ENCODE results near the gene CAMK2D. TPM values are rescaled to one million over a fixed set of nuclear protein-coding genes. Genes with fewer than 3 reads are reported as not detected.

CAMK2D gene
- polyA plus RNA-seq, 3 donors = 10.4 to 30.6 (median 19.6) TPM

DNA sequence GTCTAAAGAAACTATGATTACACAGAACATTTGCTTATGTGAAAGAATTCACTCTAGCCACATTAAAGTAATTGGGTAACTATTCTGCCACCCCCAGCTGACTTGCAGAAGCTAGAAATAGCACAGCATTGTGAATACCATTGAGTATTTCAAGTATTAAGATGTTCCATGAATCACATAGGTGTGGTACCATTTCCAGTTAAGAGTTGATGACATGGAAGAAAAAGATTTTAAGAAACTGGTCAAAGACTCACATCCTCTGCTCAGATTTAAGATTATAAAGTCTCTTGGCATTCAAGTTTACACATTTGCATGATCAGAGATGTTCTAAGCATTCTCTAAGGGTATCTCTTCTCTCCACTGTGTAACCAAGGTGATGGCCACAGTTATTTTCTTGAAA lies 287.5 kb downstream of the CAMK2D start:
- peaks cover 3 to 11% (median 11%) of the 10 kb centered on the region in 7 donors for H3K9me3 Mint-ChIP-seq
- H3K4me3 Mint-ChIP-seq = no peak overlapping the region
- no peaks in the 10 kb centered on the region for H3K4me1 Mint-ChIP-seq

DNA sequence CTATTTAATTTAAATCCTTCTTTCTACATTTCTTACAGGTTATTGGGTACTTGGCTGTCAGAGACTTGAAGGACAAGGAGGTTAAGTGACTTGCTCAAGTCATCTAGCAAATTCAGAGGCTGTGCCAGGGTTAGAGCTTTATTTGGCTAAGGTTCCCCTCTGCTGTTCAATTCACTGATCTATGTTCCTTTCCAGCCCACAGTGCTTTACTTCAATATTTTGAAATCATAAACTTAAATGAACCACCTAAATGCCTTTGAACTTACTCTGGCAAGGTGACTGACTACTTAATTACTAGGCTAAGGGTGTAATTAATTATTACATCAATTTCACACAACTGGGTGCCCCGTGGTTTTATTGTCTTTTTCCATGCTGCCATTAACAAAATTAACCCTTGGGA lies 288.7 kb downstream of the CAMK2D start:
- intact Hi-C loops (cut with micrococcal nuclease) = no loop called here
- Histone ChIP-seq H3K4me2 (replicated peaks; ENCODE audit: extremely low read depth, low read length, poor library complexity, severe bottlenecking) (no peak overlapping the region), H3K36me3 (replicated peaks in 1 of 2; ENCODE audit: control insufficient read depth in 1 of 2, insufficient read depth in 2 of 2, low read length in 2 of 2) (no peaks in the 10 kb centered on the region), H3K9me3 (replicated peaks in 1 of 2; ENCODE audit: control insufficient read depth in 1 of 2, insufficient read depth in 1 of 2, low read length in 2 of 2) (peaks cover 7 to 10% of the 10 kb centered on the region in 2 donors), H3K4me1 (ENCODE audit: control insufficient read depth in 1 of 2, insufficient read depth in 2 of 2, low read length in 2 of 2) (no peaks in the 10 kb centered on the region), H3K79me2 (ENCODE audit: insufficient read depth, low read length) (no peaks in the 10 kb centered on the region), H3K9ac (ENCODE audit: insufficient read depth, low read length, poor library complexity, severe bottlenecking) (no peak overlapping the region), H3K27ac (ENCODE audit: low read depth in 1 of 2, low read length in 2 of 2) (no peak overlapping the region), H3K4me3 (replicated peaks in 1 of 3; ENCODE audit: low read depth in 2 of 3, low read length in 3 of 3) (no peak overlapping the region), H4K20me1 (ENCODE audit: insufficient read depth, low read length) (no peaks in the 10 kb centered on the region), H3K27me3 (ENCODE audit: control insufficient read depth in 2 of 2, insufficient read depth in 2 of 2, low read length in 2 of 2) (no peaks in the 10 kb centered on the region), H2AFZ (ENCODE audit: insufficient read depth, low read depth, low read length, poor library complexity, severe bottlenecking) (no peak overlapping the region)
- Mint-ChIP-seq H3K4me3 (no peak overlapping the region), H3K27me3 (ENCODE audit: low read depth in 3 of 3) (no peaks in the 10 kb centered on the region), H3K9me3 (peaks cover 3 to 11% (median 9%) of the 10 kb centered on the region in 7 donors), H3K36me3 (peaks cover 2 to 3% of the 10 kb centered on the region in 2 donors), H3K4me1 (peaks cover under 1% of the 10 kb centered on the region), H3K27ac (no peak overlapping the region)
- DNase-seq = no peak
- TF ChIP-seq, protein P1, sequence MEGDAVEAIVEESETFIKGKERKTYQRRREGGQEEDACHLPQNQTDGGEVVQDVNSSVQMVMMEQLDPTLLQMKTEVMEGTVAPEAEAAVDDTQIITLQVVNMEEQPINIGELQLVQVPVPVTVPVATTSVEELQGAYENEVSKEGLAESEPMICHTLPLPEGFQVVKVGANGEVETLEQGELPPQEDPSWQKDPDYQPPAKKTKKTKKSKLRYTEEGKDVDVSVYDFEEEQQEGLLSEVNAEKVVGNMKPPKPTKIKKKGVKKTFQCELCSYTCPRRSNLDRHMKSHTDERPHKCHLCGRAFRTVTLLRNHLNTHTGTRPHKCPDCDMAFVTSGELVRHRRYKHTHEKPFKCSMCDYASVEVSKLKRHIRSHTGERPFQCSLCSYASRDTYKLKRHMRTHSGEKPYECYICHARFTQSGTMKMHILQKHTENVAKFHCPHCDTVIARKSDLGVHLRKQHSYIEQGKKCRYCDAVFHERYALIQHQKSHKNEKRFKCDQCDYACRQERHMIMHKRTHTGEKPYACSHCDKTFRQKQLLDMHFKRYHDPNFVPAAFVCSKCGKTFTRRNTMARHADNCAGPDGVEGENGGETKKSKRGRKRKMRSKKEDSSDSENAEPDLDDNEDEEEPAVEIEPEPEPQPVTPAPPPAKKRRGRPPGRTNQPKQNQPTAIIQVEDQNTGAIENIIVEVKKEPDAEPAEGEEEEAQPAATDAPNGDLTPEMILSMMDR (IDR thresholded peaks at IDR 0.05) = no peak
- WGBS (ENCODE audit: insufficient coverage) = no CpG with 5 or more reads among the region's 1 CpG

More for the DNA sequence above, 287.5 kb downstream of the CAMK2D start:
- Mint-ChIP-seq H3K27me3 (ENCODE audit: low read depth in 3 of 3) (no peaks in the 10 kb centered on the region), H3K36me3 (peaks cover 2 to 3% of the 10 kb centered on the region in 2 donors), H3K27ac (no peak overlapping the region)
- Histone ChIP-seq H4K20me1 (ENCODE audit: insufficient read depth, low read length) (no peaks in the 10 kb centered on the region), H3K36me3 (replicated peaks in 1 of 2; ENCODE audit: control insufficient read depth in 1 of 2, insufficient read depth in 2 of 2, low read length in 2 of 2) (no peaks in the 10 kb centered on the region), H3K27ac (ENCODE audit: low read depth in 1 of 2, low read length in 2 of 2) (no peak overlapping the region), H3K27me3 (ENCODE audit: control insufficient read depth in 2 of 2, insufficient read depth in 2 of 2, low read length in 2 of 2) (no peaks in the 10 kb centered on the region), H3K9me3 (replicated peaks in 1 of 2; ENCODE audit: control insufficient read depth in 1 of 2, insufficient read depth in 1 of 2, low read length in 2 of 2) (peaks cover 7 to 10% of the 10 kb centered on the region in 2 donors), H3K9ac (ENCODE audit: insufficient read depth, low read length, poor library complexity, severe bottlenecking) (no peak overlapping the region), H2AFZ (ENCODE audit: insufficient read depth, low read depth, low read length, poor library complexity, severe bottlenecking) (no peak overlapping the region), H3K79me2 (ENCODE audit: insufficient read depth, low read length) (no peaks in the 10 kb centered on the region), H3K4me3 (replicated peaks in 1 of 3; ENCODE audit: low read depth in 2 of 3, low read length in 3 of 3) (no peak overlapping the region), H3K4me2 (replicated peaks; ENCODE audit: extremely low read depth, low read length, poor library complexity, severe bottlenecking) (no peak overlapping the region), H3K4me1 (ENCODE audit: control insufficient read depth in 1 of 2, insufficient read depth in 2 of 2, low read length in 2 of 2) (no peaks in the 10 kb centered on the region)
- intact Hi-C loops (cut with micrococcal nuclease) = no loop called here
- TF ChIP-seq, protein P1 (IDR thresholded peaks at IDR 0.05) = no peak
- no peak for DNase-seq

All from CD14-positive monocyte (primary cell).